ENCODE measurements around the gene HSF5.
A peak's percentile ranks its signal among the peaks of the same experiment; 100 is the strongest.

HSF5 gene, protein sequence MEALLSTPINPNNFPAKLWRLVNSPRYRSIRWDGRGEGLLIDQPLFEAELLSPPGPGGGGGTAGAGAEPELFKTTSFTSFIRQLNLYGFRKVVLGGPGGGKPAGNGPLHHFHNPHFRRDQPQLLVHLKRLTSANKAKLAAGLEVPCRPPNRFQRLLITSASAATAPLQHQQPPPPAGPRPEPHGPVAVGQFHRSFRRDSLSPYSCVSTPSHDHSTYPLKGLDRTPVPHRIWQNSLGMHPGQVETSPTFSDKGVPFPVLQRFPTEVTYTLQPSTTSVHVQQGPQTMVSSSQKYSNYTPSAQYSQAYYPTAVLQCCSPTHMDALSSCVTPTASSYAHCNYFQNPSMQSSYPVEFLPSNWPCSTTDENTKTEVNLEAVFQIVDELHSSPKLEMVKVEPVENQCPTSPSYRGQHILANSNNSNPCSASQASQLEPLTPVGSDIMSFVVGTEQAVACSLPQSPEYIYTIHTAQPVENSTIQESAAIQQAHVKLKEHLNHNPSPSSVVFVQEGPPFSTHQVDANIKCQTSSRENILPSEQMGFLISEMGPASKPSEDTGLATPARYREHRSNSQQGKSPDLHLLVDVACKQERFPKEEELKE

DNA sequence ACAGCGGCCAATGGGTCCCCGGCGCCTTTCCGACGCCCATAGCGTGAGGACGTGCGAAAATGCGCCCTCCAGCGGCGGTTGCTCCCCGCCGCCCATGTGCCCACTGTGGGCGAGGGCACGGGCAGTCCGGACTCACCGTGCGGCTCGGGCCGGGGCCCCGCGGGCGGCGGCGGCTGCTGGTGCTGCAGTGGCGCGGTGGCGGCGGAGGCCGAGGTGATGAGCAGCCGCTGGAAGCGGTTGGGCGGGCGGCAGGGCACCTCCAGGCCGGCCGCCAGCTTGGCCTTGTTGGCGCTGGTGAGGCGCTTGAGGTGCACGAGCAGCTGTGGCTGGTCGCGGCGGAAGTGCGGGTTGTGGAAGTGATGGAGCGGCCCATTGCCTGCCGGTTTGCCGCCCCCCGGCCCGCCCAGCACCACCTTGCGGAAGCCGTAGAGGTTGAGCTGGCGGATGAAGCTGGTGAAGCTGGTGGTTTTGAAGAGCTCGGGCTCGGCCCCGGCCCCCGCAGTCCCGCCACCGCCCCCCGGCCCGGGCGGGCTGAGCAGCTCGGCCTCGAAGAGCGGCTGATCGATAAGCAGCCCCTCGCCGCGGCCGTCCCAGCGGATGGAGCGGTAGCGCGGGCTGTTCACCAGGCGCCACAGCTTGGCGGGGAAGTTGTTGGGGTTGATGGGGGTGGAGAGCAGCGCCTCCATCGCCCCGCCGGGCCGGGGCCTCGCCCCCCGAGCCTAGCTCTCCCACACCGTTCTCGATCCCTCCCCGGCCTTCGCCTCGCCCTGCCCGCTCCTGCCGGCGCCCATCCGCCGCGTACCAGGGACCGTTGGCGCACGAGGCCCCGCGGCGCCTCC, at the start of gene HSF5:
Gene HSF5, minus strand, starts transcription at position 820 of the 839 bp plus-strand sequence. Its CDS starts 134 bp downstream, at position 686.
- DNase-seq (ENCODE audit: low spot score): peak; percentile 73

DNA sequence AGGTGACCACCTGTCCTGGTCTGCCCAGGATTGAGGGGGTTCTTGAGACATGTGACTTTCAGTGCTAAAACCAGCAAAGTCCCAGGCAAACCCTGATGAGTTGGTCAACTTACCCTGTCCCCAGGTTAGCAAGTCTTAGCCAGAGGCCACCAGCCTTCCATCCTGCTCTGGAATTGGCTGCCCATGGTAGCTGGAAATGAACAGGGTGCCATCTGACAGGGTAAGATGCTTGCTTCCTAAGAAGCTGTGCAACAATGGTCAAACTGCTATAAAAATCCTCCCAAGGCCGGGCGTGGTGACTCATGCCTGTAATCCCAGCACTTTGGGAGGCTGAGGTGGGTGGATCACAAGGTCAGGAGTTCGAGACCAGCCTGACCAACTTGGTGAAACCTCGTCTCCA, 49.1 kb upstream of the HSF5 start:
- DNase-seq (ENCODE audit: low spot score): no peak

DNA sequence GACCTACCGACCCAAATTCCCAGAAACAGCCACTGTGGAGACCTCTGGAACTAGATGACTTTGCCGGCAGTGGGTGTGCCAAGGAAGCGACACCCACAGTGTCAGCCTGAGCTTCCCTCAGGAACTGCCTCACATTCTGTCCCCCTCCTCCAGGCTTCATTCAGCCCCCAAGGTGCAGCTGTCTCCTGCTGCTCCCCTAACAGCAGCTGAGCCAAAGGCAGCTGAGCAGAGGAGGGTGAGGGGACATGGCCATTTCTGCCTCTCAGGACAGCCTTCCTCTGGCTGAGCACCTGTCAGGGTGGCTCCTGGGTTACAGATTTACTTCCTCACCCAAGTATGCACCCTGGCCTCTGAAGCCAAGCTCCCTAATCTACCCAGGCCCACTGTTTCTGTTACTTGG, 48.3 kb upstream of the HSF5 start:
- DNase-seq (ENCODE audit: low spot score): no peak

DNA sequence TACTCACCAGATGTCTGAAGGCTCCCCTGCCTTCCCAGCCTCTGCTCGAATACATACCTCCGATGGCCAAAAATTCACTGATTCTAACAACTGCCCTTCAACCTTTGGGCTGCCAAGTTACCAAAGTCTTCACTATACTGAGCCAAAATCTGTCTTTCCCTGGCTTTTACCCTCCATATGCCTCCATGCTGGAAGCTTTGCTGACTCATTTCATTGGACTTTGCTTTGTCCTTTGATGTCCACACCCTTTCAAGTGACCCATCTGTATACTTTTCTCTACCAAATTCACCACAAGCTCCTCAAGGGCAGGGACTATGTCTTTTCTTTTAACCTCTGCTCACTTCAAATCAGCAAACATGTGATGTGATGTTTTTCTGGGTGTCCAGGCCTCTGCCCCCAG, 47.2 kb upstream of the HSF5 start:
- no peak for DNase-seq (ENCODE audit: low spot score)

DNA sequence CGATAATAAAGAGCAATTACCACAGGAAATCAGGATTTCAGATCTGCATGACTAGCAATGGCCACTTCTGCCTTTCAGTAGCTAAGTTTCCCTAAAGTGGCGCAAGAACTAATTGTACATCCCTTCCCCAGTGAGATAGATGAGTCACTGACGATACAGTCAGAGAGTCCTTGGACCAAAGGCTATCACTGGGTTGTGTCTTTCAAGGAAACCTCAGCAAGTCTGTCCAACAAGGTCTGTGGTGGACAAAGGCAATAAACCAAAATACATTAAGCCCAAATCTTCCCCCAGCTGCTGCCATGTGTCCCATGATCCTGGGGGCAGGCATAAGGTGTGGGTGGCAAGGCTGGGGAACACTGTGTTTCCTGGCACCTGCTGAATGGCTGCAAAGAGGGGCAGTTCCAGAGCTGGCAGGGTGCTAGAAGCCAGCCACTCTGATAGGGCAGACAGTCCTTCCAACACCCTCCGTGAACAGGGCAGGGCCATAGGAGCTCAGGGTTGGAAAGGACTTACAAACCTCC, 46.8 kb upstream of the HSF5 start:
- DNase-seq (ENCODE audit: low spot score): no peak

DNA sequence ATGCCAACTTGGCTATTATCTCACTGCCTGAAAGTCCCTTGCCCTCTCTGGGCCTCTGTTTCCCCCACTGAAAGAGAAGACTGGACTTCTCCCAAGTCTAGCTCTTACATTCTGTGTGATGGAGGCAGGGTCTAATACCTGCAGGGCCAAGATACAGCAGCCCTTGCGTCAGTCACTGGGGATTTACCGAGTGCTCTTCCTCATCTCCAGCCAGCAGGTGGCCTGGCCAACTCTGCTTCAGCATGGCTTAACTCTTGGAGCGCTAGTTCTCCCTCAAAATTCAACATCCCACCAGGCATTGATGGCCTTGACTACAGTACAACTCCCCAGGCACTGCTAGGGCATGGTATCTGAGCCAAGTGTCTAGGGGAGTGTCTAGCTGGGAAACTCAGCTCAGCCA, 46.1 kb upstream of the HSF5 start:
- DNase-seq (ENCODE audit: low spot score): no peak

DNA sequence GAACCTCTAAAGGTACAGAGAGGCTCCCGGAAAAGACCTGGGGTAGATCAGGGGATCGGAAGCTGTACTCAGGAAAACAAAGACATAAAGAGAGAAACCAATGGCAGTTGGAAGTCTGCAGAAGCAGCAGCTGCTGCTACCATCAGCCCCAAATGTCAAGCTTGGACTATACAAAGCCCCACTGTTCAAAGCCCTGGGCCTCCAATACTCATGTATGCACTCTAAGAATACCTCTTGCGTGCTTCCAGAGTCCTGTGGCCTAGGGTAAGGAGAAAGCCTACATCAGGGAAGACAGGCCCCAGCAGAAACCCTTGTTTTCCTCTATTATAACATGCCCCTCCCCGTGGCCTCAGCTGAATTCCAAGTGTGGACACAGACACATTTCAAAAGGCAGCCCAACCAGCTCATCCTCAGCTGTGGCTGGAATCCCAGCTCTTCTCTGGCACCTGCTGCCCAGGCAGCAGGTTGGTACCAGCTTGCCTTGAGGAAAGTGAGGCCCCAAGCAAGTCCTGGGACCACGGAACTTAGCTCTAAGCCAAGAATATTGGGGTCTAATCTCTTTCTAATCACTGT, 45.5 kb upstream of the HSF5 start:
- DNase-seq (ENCODE audit: low spot score): no peak

DNA sequence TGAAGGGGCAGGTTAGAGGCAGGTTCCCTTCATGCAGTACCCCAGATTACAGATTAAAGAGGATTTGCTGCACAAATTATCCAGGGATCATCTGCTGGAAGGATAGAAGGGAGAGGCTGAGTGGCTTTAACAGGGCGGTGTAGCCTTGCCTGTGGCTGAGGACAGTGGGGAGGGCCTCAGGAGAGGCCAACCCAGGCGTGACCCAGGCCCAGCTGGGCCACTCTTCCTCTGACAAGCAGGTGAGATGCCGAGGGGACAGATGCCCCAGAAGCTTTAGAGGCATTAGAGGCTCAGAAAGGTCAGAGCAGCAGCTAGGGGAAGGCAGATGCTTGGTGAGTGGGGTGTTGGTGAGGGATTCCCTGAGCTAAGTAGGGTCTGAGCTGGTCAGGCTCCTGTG, 44.3 kb upstream of the HSF5 start:
- no peak for DNase-seq (ENCODE audit: low spot score)

DNA sequence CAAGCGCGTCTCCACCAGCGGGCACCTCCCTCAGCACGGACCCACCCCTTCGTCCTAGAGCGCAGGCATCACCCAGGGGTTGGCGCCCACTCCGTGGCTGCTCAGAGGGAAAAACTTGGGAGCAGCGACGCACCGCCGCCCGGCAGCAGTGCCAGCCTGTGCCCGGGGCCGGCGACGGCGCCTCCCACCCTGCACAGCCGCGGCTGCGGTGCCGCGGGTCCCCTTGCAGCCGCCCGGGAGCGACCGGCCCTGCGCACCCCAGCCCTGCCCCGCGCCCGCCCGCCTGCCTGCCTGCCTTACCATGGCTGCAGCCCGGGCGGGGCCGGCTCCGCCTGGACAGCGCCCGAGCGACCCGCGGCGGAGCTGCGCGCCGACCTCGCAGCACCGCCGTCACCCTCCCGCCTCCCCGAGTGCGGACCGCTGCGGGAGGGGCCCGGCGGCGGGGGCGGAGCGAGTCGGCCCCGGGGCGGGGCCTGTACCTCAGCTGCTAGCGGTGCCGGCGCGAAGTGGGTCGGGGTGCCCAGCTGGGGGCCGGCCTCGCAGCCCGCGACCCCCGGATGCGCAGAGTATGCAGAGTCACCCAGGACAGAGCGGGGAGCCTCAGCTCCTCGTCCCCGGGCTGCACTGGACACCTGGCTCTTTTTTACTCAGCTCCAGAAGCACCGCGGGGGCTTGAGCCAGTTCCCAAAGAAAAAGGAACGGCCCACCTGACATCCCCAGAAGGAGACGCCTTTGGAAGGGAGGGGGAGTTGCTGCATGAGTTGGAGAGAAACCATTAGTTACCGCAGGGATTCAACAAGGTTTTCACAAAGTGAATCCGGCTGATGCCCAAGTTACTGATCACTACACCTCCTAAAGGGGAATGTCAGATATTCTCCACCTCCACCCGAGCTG, 43.7 kb upstream of the HSF5 start:
- peak; percentile 60 for DNase-seq (ENCODE audit: low spot score)

DNA sequence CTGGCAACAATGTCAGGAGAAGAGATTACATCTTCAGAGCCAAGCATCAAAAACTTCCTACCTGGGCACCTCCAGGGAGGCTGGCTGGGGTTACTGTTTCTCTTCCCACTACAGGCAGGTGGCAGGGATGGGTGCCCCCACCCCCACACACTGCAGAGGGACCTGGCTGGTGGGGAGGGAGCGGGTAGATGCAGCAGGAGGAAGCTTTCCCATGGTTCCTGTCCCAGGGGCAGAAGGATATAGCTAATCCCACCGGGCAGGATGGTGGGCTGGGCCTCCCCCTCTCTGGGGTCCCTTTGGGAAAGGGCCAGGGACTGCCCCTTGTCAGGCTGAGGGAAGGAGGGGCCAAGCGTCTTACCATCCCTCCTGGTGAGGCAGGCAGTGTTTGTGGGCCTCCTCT, 42.9 kb upstream of the HSF5 start:
- no peak for DNase-seq (ENCODE audit: low spot score)

DNA sequence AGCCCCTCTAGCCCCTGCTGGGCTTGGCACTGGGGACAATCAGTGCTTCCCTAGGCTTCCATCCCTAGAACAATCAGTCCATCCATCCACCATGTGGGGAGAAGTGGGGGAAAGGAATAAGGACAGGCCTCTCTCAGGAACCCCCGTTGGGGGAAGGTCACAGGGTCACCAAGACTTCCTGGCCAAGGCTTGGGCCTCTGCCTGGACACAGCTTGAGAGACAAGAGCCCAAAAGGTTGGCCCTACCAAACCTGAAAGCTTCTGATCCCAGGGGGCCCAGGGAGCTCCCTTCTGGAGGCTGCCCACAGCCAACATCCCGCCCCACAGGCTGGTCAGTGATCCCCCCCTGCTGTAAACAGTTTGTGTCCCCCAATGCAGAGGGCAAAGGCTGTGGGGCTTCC, 42.4 kb upstream of the HSF5 start:
- no peak for DNase-seq (ENCODE audit: low spot score)

DNA sequence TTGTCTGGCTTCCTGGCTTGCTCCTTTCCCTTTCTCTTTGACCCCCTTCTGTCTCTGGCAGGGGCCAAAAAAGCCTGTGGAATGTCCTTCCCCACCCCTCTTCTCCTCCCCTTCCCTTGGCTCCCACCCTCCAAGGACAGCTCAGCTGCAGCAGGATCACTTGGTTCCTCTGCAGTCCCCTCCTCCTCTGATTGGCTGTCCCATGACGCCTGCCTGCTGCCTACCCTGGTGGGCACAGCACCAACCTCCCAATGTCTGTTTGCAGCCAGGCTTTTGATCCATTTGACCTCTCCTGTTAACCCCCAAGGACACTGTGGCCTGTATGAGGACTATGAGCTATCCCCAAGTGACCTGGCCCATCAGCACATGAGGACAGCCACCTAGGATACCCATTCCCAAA, 41.1 kb upstream of the HSF5 start:
- no peak for DNase-seq (ENCODE audit: low spot score)

DNA sequence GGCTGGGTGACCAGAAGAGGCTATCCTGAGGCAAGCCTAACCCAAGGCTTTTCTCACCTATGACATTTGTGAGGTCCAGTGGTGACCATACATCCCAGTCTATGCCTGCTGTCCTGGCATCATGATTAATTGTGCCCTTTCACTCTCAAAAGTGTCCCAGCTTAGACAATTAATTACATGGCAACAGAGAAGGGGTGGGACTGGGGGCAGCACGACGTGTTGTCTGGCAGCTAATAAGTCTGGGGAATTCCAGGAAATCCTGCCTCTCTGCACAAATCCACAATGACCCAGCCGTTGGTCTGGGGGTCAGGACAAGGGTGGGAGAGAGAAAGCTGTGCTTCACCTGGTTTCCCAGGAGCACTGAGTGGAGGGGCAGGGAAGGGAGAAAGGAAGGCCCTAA, 40.2 kb upstream of the HSF5 start:
- no peak for DNase-seq (ENCODE audit: low spot score)

DNA sequence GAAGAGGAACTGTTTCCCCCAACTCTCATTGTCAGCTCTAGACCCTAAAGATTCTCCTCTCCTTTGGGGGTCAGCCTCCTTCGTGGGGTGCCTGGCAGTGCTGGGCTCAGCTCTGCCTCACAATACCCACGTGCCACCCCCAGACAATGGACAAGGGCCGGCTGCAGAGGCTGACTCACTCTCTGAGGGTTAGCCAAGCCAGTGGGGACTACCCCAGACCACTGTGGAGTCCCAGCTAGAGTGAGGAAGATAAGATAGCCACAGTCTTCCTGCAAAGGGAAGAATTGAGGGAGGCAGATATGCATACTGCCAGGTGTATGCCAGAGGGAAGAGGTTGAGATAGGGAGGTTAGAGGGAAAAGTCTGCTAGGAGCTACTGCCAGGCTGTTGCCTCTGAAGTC, 39.7 kb upstream of the HSF5 start:
- DNase-seq (ENCODE audit: low spot score): no peak

DNA sequence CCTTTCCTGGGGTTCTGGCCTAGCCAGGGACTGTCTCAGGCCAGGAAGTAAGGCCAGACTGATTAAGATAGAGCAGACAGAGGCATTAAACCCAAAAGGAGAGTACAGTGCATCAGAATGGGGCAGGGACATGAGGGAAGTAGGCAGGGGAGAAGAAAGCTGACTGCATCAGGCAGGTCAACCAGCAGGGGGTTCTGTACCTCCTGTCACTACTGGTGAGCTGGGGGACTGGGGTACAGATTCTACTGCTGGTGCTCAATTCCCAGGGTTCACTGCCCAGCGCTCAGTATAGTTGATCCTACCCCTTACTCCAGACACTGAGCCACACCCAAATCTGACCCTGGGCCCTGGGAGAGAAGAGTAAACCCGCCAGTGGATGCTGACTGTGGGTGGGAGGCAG, 39.1 kb upstream of the HSF5 start:
- no peak for DNase-seq (ENCODE audit: low spot score)

DNA sequence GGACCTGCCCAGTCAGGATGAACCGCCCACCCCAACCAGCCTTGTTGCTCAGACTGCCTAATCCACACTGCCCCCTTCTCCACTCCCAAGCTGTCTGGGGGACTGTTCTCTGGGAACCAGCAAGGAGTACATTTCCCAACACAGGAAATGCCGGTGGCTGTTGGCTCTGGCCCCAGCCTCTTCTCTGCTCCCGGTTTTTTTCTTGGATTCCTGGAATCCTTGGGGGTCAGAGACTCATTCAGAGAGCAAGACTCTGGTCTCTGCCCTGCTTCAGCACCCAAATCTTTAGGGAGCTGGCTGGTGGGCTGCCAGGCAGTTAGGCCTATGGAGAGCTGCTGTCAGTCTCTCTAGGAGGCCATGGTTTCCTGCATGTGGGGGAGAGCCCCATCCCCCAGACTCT, 37.0 kb upstream of the HSF5 start:
- no peak for DNase-seq (ENCODE audit: low spot score)

DNA sequence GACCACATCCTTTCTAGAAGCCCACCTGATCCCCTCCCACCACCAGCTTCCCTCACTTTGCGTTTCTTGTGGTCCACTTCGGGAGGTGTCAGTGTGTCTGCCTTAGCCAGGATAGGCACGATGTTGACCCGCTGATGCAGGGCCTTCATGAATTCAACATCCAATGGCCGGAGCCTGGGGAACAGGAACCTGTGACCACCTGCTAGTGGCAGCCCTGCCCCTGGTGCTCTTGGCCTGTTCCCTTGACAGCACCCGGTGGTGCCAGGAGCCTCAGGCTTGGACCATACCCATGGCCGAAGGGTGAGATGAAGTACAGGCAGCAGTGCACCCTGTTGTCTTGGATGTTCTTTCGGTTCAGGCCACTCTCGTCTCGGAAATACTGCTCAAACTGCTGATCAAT, 33.5 kb upstream of the HSF5 start:
- DNase-seq (ENCODE audit: low spot score): no peak

DNA sequence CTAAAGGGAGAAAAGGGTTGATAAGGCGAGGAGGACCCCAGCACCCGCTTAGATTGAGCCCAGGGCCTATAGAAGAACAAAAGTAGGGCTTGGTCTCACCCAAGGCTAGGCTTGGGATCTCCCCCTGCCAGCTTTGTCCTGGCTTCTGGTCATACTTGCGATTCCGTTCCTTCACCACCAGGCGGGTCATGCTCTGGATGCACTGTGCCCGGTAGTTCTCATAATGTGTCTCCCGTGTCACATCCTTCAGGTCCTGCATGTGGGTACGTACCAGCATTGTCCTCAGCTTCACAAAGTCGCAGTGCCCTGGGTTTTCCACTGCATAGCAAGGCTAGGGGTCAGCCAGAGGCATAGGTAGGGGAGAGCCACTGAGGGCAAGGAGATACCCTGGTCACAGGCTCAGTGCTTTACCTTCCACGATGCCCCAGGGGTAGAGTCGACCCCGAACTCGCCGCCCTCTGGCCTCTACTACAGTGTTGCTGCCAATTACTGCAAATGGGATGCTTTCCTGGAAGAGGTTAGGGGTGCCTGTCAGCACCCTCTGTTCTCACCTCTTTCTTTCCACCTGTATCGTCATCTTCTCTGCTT, 32.7 kb upstream of the HSF5 start:
- no peak for DNase-seq (ENCODE audit: low spot score)

DNA sequence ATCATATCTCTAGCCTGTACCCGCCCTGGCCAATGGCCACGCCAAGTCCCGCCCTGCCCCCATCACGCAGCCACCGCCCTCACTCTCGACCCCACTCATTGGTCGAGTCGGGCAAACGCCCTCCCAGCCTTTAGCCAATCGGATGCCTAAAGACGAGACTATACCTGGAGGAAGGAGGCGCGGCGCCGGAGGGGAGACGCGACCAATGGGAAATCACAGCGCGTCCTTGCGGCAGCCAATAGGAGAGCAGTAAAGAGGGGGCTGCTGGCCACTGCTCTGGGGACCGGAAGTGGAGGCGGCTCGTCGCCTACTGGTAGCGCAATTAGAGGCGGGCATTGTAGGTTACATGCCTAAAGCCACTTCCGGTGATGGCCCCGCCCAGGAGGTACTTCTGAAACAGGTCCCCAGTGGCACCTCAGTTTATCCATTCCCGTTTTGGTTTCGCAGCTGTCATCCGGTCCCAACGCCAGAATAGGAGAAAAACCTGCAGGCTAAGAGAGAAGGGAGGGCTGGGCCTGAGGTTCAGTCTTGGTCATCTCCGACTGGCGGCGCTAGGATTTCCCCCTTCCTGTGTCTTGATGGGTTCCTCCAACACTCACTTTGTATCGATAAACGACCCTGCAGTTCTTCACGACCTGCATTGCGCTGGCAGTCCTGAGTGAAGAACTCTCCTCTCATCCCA, 29.9 kb upstream of the HSF5 start:
- peak; percentile 100 for DNase-seq (ENCODE audit: low spot score)

DNA sequence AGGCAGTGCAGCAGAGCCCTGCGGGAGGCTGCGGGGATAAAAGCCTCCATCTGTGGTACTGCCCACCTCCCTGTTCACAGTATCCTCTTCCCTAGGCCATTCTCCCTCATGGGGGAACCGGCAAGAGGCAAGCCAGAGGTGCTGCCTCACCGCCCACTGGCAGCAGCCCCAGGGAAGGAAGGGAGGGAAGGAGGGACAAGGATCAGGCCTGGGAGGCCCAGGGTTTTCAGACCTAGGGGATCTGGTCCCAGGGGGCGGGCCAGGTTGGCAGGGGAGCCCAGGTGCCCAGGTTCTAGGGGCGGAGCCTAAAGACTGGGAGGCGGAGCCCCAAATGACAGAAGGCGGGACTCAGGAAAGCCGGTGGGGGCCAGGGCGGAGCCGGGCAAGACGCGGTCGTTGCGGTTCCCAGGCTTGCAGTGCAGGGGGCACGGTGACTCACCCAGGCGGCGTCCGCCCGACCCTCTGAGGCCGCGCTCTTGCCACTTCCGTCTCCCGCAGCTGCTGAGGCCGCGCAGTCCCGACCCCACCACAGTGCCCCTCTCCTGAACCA, 29.2 kb upstream of the HSF5 start:
- DNase-seq (ENCODE audit: low spot score): no peak
